Raji (cell line): ENCODE results near the gene GNB1.

ENCODE experiments used
- POLR2A ChIP-seq: IDR thresholded peaks from 2 replicates; pipeline ENCODE4 v1.6.1; 2011; ENCODE audit warnings: low read depth, low read length, control low read depth; ENCODE audit not compliant: insufficient read depth

The GNB1 gene

GRCh38 chr1:1901641-1902294 lies 10.9 kb upstream of the GNB1 start:
- TF ChIP-seq POLR2A: no peak

GRCh38 chr1:1900883-1901640 lies 10.2 kb upstream of the GNB1 start:
- TF ChIP-seq POLR2A: no peak

- no peak for TF ChIP-seq POLR2A
Observed at GRCh38 chr1:1899967-1900327, 9.1 kb upstream of the GNB1 start.

GRCh38 chr1:1899266-1899966 lies 8.5 kb upstream of the GNB1 start:
- no peak for TF ChIP-seq POLR2A

- TF ChIP-seq POLR2A: no peak
Observed at GRCh38 chr1:1898246-1898933, 7.5 kb upstream of the GNB1 start.

- TF ChIP-seq POLR2A: peak; percentile 68
Observed at GRCh38 chr1:1895456-1896336, 4.8 kb upstream of the GNB1 start.

- no peak for TF ChIP-seq POLR2A
Observed at GRCh38 chr1:1895060-1895418, 4.2 kb upstream of the GNB1 start.

- peak; percentile 19; the same call in 1 of the 2 replicates for TF ChIP-seq POLR2A
Observed at GRCh38 chr1:1894354-1895059, 3.6 kb upstream of the GNB1 start.

GRCh38 chr1:1893997-1894353 lies 3.1 kb upstream of the GNB1 start:
- peak; percentile 21; the same call in 1 of the 2 replicates for TF ChIP-seq POLR2A

- peak; percentile 29; the same call in 1 of the 2 replicates for TF ChIP-seq POLR2A
Observed at GRCh38 chr1:1893291-1893985, 2.6 kb upstream of the GNB1 start.

GRCh38 chr1:1892763-1893120 lies 1.9 kb upstream of the GNB1 start:
- TF ChIP-seq POLR2A: no peak

- TF ChIP-seq POLR2A: no peak
Observed at GRCh38 chr1:1892079-1892762, 1.3 kb upstream of the GNB1 start.
